ENCODE data around the gene CLRN2. TPM values are rescaled to one million over a fixed set of nuclear protein-coding genes. Genes with fewer than 3 reads are reported as not detected.

The CLRN2 gene
- total RNA-seq, 1 experiment from 2014 or later: not detected

- Histone ChIP-seq H2AFZ (ENCODE audit: low read length) (peak overlapping the region; percentile 71), H3K79me2 (ENCODE audit: low read length) (peaks cover 20% of the 10 kb centered on the region), H3K9ac (ENCODE audit: low read length) (peak overlapping the region; percentile 83), H3K36me3 (ENCODE audit: low read depth, low read length) (no peaks in the 10 kb centered on the region), H3K4me3 (ENCODE audit: low read length) (peak overlapping the region; percentile 89), H3K27me3 (ENCODE audit: low read length) (peaks cover 9% of the 10 kb centered on the region; the same call in 1 of the 2 replicates), H3K9me2 (replicated peaks; ENCODE audit: low read length) (no peaks in the 10 kb centered on the region), H3K9me3 (ENCODE audit: low read length) (no peaks in the 10 kb centered on the region), H4K20me1 (ENCODE audit: low read length) (no peaks in the 10 kb centered on the region), H3K4me1 (ENCODE audit: insufficient read depth, low read length) (peaks cover 10% of the 10 kb centered on the region), H3F3A (ENCODE audit: low read length, unreplicated experiment) (no peaks in the 10 kb centered on the region), H3K27ac (ENCODE audit: low read length) (0 out of 2 replicates have a peak overlapping the region, but pooled peaks have one; percentile 8), H3K4me2 (ENCODE audit: low read length) (peak overlapping the region; percentile 86)
- DNase-seq (peak; percentile 34), ATAC-seq (peak; percentile 64)
- POLR2A ChIA-PET (ENCODE audit: unreplicated experiment): no interaction called here
- TSS peak; percentile 52 for BruUV-seq (replicated peaks)
- CTCF ChIA-PET: no interaction called here
- TF ChIP-seq EZH2phosphoT487 (IDR thresholded peaks at IDR 0.05; ENCODE audit: borderline replicate concordance, low read length) (no peak), EZH2 (IDR thresholded peaks at IDR 0.05; ENCODE audit: low read length, unreplicated experiment) (no peak), CTCF (conservative IDR thresholded peaks at IDR 0.05; ENCODE audit: low read depth, low read length) (no peak)
- intact Hi-C loops (cut with micrococcal nuclease): loop anchor here (10.0 kb wide), 1 partner anchor 123 kb away; no protein-coding TSS in a partner anchor
Measured at GRCh38 chr4:17511509-17511949, 3.4 kb upstream of the CLRN2 start.

GRCh38 chr4:17511950-17512795 is 2.8 kb upstream of the CLRN2 start, which contains the start of gene QDPR:
Gene QDPR, minus strand, starts transcription at chr4:17512090. Its CDS starts 36 bp downstream, at chr4:17512054.
- CTCF ChIA-PET: no interaction called here
- Histone ChIP-seq H3K9me2 (replicated peaks; ENCODE audit: low read length) (no peaks in the 10 kb centered on the region), H3K4me3 (ENCODE audit: low read length) (peak within 1 kb of the TSS; percentile 89), H3K36me3 (ENCODE audit: low read depth, low read length) (no peaks in the 10 kb centered on the region), H3K4me1 (ENCODE audit: insufficient read depth, low read length) (peaks cover 10% of the 10 kb centered on the region), H3K9me3 (ENCODE audit: low read length) (no peaks in the 10 kb centered on the region), H3K9ac (ENCODE audit: low read length) (peak within 1 kb of the TSS; percentile 83), H3K27ac (ENCODE audit: low read length) (0 out of 2 replicates have a peak within 1 kb of the TSS, but pooled peaks have one; percentile 8), H3K4me2 (ENCODE audit: low read length) (peak within 1 kb of the TSS; percentile 86), H3K79me2 (ENCODE audit: low read length) (peaks cover 20% of the 10 kb centered on the region), H3K27me3 (ENCODE audit: low read length) (peaks cover 16% of the 10 kb centered on the region), H4K20me1 (ENCODE audit: low read length) (no peaks in the 10 kb centered on the region), H2AFZ (ENCODE audit: low read length) (peak within 1 kb of the TSS; percentile 71), H3F3A (ENCODE audit: low read length, unreplicated experiment) (no peaks in the 10 kb centered on the region)
- ATAC-seq (peak; percentile 95), DNase-seq (peak; percentile 80)
- intact Hi-C loops (cut with micrococcal nuclease): loop anchor here (1.0 to 10.0 kb wide), 2 partner anchors 65 to 123 kb away; partner anchors contain the start of gene LAP3
- POLR2A ChIA-PET (ENCODE audit: unreplicated experiment): no interaction called here
- TF ChIP-seq EZH2phosphoT487 (IDR thresholded peaks at IDR 0.05; ENCODE audit: borderline replicate concordance, low read length) (no peak), CTCF (conservative IDR thresholded peaks at IDR 0.05; ENCODE audit: low read depth, low read length) (no peak; the same call in 1 of the 2 replicates), EZH2 (IDR thresholded peaks at IDR 0.05; ENCODE audit: low read length, unreplicated experiment) (no peak)
- BruUV-seq (replicated peaks): no TSS peak
